Activated B cell treated with CpG ODN at 0.5 μM for 24 hours (primary cell): Measurements from ENCODE around the gene E2F4. TPM values are rescaled to one million over a fixed set of nuclear protein-coding genes. Genes with fewer than 3 reads are reported as not detected.

Source experiments
- ATAC-seq: fragments of 200-7000 bp; cut with Tn5 transposase; one replicate; pipeline ENCODE4 v1.10.0; 2021; ENCODE audit warnings: low read depth, mild to moderate bottlenecking, moderate library complexity
- CTCF ChIA-PET: fragments of 350-600 bp; sonication (Branson Sonifier 250); formaldehyde crosslinking; loops from one replicate; lab custom pipeline; 2021; ENCODE audit warnings: antibody characterized with exemption; lab: Charles Lee
- POLR2A ChIA-PET: fragments of 350-600 bp; sonication (Branson Sonifier 250); formaldehyde crosslinking; loops from one replicate; lab custom pipeline; 2021; ENCODE audit warnings: antibody characterized with exemption; lab: Charles Lee
- DNase-seq: peaks from one replicate; pipeline ENCODE4 v3.0.0; 2022
- H3K27ac Mint-ChIP-seq: one replicate; pipeline ENCODE4 v1.8.0; 2020; ENCODE audit warnings: mixed read lengths
- H3K27me3 Mint-ChIP-seq: one replicate; pipeline ENCODE4 v1.8.0; 2021; ENCODE audit warnings: mixed read lengths
- H3K36me3 Mint-ChIP-seq: one replicate; pipeline ENCODE4 v1.8.0; 2021; ENCODE audit warnings: low read depth, mixed read lengths
- H3K4me1 Mint-ChIP-seq: one replicate; pipeline ENCODE4 v1.8.0; 2021; ENCODE audit warnings: mixed read lengths
- H3K4me3 Mint-ChIP-seq: one replicate; pipeline ENCODE4 v1.8.0; 2020; ENCODE audit warnings: mild to moderate bottlenecking, mixed read lengths
- H3K9me3 Mint-ChIP-seq: one replicate; pipeline ENCODE4 v1.8.0; 2020; ENCODE audit warnings: mixed read lengths
- CTCF ChIP-seq: fragments of 200-600 bp; IDR thresholded peaks from one replicate; pipeline ENCODE4 v1.8.0; 2022; ENCODE audit warnings: antibody characterized with exemption, mild to moderate bottlenecking
- intact Hi-C: fragments of 100-400 bp; cut with micrococcal nuclease; formaldehyde crosslinking; loops from one replicate; pipeline ENCODE4 v1.15.1; 2024
- total RNA-seq: library from RNA; stranded (reverse); gene quantifications from 2 replicates; pipeline ENCODE4 v1.2.3, GENCODE V29; 2022

The E2F4 gene
- total RNA-seq, 1 donor from 2014 or later = 128 TPM

GRCh38 chr16:67184453-67184994, 7.4 kb upstream of the E2F4 start:
- Mint-ChIP-seq H3K4me1 (peaks cover 14% of the 10 kb centered on the region), H3K4me3 (peak overlapping the region; percentile 85), H3K36me3 (no peaks in the 10 kb centered on the region), H3K27ac (no peak overlapping the region), H3K9me3 (no peaks in the 10 kb centered on the region), H3K27me3 (peaks cover 8% of the 10 kb centered on the region)
- intact Hi-C loops = no loop called here
- ATAC-seq = no peak
- no peak for TF ChIP-seq CTCF
- ChIA-PET CTCF (interaction anchor here (0.7 to 2.1 kb wide), 9 partner anchors 8 to 230 kb away, joined by 3 to 15 read pairs (median 10); partner anchors contain the start of genes FBXL8 and TRADD), POLR2A (interaction anchor here (1.0 to 1.3 kb wide), 4 partner anchors 8 to 167 kb away, joined by 4 to 6 read pairs (median 4); partner anchors contain the start of genes E2F4, FBXL8, TMEM208 and TRADD)
- DNase-seq = no peak

GRCh38 chr16:67184995-67185650, 6.8 kb upstream of the E2F4 start:
- Mint-ChIP-seq H3K4me3 (peak overlapping the region; percentile 85), H3K36me3 (no peaks in the 10 kb centered on the region), H3K9me3 (no peaks in the 10 kb centered on the region), H3K4me1 (peaks cover 14% of the 10 kb centered on the region), H3K27me3 (peaks cover 8% of the 10 kb centered on the region), H3K27ac (peak overlapping the region; percentile 46)
- ATAC-seq (peak; percentile 26), DNase-seq (peak; percentile 75)
- TF ChIP-seq CTCF = no peak
- ChIA-PET CTCF (interaction anchor here (0.6 to 2.1 kb wide), 11 partner anchors 8 to 290 kb away, joined by 3 to 15 read pairs (median 9); partner anchors contain the start of genes FBXL8 and TRADD), POLR2A (interaction anchor here (1.0 to 1.3 kb wide), 5 partner anchors 7 to 167 kb away, joined by 3 to 6 read pairs (median 4); partner anchors contain the start of genes E2F4, FBXL8, TMEM208 and TRADD)
- intact Hi-C loops = loop anchor here (1.0 kb wide), 3 partner anchors 168 to 231 kb away; no protein-coding TSS in a partner anchor

- Mint-ChIP-seq H3K36me3 (no peaks in the 10 kb centered on the region), H3K27ac (peak overlapping the region; percentile 46), H3K4me3 (peak overlapping the region; percentile 85), H3K9me3 (no peaks in the 10 kb centered on the region), H3K27me3 (peaks cover 8% of the 10 kb centered on the region), H3K4me1 (peaks cover 14% of the 10 kb centered on the region)
- no peak for DNase-seq
- TF ChIP-seq CTCF = no peak
- no peak for ATAC-seq
- CTCF ChIA-PET = interaction anchor here (0.6 to 2.1 kb wide), 10 partner anchors 9 to 290 kb away, joined by 3 to 15 read pairs (median 10); partner anchors contain the start of genes FBXL8 and TRADD
- intact Hi-C loops = loop anchor here (1.0 kb wide), 3 partner anchors 168 to 231 kb away; no protein-coding TSS in a partner anchor
- POLR2A ChIA-PET = interaction anchor here (1.0 to 1.3 kb wide), 4 partner anchors 9 to 168 kb away, joined by 3 to 6 read pairs (median 4); partner anchors contain the start of genes FBXL8, TMEM208 and TRADD
These were observed 6.3 kb upstream of the E2F4 start for GRCh38 chr16:67185651-67186134.

GRCh38 chr16:67186550-67186950, 5.4 kb upstream of the E2F4 start:
- ATAC-seq = no peak
- peaks cover 8% of the 10 kb centered on the region for H3K27me3 Mint-ChIP-seq

More at GRCh38 chr16:67186550-67186950, 5.4 kb upstream of the E2F4 start:
- Mint-ChIP-seq H3K36me3 (no peaks in the 10 kb centered on the region), H3K4me1 (peaks cover 17% of the 10 kb centered on the region), H3K4me3 (peak overlapping the region; percentile 32), H3K27ac (no peak overlapping the region), H3K9me3 (no peaks in the 10 kb centered on the region)
- ChIA-PET CTCF (interaction anchor here (1.5 kb wide), 1 partner anchor 31 kb away, joined by 4 read pairs; no protein-coding TSS in a partner anchor), POLR2A (interaction anchor here (0.7 kb wide), 1 partner anchor 312 kb away, joined by 4 read pairs; no protein-coding TSS in a partner anchor)
- no peak for DNase-seq
- intact Hi-C loops = no loop called here
- TF ChIP-seq CTCF = no peak
